ENCODE measurements around the gene EPHA7.

EPHA7 gene

DNA sequence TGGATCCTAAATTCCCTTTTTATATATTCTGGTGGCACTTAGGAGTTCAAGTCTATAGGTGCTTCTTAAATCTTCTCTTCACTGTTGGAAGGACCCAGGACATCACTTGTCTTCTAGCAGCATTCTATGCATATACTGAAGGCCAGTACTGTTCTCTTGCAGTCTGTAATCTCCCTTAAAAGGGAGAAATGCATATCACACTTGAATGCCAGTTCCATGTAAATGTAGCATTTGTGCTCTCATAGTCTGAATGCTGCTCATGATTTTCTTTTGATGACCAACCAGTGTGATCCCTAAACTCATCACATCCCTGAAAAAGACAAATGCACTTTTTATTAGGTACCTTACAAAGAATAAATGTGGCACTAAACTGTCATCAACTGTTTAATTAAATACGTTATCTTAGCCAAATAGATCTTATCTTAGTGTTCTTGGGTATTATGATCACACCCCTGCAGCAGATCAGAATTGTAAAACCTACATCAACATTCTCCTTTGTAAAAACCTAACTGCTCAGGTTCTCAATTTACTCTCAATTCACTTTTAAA lies 176.1 kb downstream of the EPHA7 start:
- DNase-seq (ENCODE audit: low spot score): no peak

DNA sequence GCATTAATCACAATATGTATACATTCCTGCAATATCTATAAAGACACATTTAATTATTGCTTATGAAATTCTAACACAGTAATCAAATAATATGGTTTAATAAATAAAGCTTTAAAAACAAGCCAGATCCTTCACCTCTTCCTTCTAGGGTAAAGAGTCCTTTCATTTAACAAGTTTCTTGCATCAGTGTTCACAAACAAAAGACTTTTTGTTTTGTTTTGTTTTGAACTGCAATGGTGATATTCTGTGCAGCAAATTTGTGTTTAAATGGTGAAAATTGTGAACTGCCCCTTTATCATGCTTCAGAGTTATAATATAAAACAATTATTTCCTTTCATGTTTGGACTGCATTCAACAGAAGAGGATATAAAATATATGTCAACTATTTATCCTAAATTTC lies 177.3 kb downstream of the EPHA7 start:
- DNase-seq (ENCODE audit: low spot score): no peak

GRCh38 chr6:93238632-93239031 lies 180.7 kb downstream of the EPHA7 start:
- DNase-seq (ENCODE audit: low spot score): no peak

GRCh38 chr6:93235775-93236174 lies 183.6 kb downstream of the EPHA7 start:
- no peak for DNase-seq (ENCODE audit: low spot score)

DNA sequence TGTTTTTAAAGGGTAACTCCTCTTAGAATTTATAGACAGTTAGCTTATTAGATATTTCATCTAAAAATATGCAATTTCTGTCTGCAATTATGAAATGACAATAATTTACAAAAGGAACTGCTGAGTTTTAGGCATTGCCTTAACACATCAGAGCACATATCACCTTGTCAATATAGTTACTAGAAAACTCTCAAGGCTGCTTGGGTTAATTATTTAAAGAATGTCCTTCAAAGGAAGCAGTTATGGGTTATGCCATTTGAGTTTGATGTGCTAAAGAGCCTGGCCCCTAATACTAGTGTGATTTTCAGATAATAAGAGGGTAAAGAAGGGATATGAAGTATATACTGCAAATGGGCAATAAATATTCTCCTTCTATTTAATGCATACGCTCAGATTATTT lies 192.5 kb downstream of the EPHA7 start:
- no peak for DNase-seq (ENCODE audit: low spot score)

DNA sequence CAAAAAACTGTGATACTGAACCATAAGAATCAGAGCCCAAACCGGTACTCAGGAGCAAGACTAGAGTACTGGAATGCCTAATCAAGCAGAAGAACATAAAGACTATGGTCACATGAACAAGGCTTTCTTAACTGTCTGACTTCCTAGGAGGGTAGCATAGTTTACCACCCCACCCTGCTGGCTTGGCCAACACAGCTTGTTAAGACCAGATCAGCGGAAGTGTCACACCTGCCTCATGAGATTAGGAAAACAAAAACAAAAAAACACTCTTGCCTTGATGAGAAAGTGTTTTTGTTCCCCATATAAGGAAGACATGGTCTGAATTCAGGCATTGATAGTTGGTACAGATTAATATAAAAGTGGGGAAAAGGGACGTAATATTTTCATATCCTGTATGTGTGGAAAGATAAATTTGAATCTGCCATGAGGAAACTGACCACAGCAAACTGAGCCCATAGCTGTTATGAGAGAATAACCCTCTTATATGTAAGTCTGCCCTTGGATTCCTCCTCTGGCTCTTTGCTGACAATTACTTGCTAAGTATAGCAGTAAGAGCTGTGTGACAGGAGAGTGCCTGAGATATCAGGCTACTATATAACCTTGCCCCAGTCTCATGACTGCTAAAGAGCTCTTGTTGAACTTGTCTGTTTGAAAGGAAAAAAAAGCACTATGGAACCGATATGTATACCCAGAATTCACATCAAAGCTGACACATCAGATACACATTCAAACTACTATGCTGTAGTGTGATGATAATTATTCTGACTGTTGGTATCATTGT lies 197.1 kb downstream of the EPHA7 start:
- DNase-seq (ENCODE audit: low spot score): no peak

DNA sequence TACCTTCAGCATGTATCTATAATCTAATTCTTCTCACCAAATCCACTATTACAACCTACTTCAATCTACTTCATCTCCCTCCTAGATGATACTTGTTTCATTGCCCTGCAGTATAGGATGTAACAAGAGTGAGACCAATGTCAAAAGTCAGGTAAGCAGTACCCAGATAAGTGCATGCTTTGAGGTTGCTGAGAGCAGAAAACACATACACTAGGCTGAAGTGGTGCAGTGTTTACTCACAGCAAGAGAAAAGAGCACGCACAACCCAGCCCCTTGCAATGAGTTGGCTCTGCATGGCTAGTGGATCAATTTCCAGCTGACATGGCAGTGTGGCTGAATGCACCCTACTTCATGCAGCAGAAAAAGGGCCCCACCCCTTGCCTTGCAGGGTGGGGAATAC lies 199.9 kb downstream of the EPHA7 start:
- no peak for DNase-seq (ENCODE audit: low spot score)

DNA sequence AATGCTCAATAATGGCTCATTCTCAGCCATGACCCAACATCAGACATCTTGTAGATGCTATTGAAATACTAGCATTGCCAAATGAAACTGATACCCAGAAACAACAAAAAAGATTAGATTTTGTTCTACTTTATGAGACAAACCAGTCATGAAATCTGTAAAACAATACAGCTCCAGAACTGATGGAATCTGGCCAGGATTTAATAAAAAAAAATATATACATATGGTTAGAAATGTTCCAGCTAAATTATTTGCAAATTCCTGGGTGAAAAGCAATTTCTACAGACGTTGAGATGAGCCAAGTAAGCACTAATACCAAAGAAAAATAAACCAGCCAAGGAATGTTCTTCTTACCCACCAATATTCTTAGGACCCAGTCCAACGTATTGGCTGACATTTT lies 201.3 kb downstream of the EPHA7 start:
- DNase-seq (ENCODE audit: low spot score): no peak

- no peak for DNase-seq (ENCODE audit: low spot score)
Measured at GRCh38 chr6:93213028-93213427, 206.3 kb downstream of the EPHA7 start.

- no peak for DNase-seq (ENCODE audit: low spot score)
Measured at GRCh38 chr6:93210908-93211307, 208.5 kb downstream of the EPHA7 start.

DNA sequence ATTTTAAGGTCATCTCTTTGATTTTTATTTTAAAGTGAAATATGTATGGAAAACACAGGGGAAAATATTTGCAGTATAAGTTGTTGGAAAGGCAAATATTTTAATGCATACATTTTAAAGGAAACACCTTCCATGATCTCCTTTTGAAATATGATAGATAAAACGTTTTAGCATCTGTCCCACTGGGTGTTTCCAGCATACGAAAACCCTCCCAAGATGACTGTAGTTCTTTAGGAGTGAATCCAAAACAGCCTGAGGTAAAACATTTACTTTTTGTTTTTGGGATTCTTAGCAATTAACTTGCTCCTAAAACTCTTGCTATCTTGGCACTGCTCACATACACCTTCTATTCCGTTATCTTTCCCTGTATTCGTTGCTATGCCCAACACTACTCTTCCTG lies 210.0 kb downstream of the EPHA7 start:
- no peak for DNase-seq (ENCODE audit: low spot score)

GRCh38 chr6:93196406-93196970 lies 222.9 kb downstream of the EPHA7 start:
- DNase-seq (ENCODE audit: low spot score): no peak

DNA sequence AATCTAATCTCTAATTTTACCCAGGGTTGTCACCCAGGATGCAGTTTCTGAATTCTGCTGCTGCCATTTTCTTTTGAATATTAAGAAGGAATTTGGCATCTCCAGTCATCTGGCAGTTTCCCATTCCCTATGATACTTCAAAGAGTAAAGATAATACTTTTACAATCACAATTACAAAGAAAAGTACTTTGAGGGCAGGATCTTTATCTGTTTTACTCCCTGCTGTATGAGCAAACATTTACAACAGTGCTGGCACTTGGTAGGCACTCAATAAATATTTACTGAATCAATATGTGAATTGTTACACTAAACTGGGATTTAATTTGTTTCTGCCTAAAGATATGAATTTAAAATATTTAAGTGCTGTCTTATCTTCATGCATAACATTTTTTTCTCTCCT lies 224.9 kb downstream of the EPHA7 start:
- DNase-seq (ENCODE audit: low spot score): no peak

DNA sequence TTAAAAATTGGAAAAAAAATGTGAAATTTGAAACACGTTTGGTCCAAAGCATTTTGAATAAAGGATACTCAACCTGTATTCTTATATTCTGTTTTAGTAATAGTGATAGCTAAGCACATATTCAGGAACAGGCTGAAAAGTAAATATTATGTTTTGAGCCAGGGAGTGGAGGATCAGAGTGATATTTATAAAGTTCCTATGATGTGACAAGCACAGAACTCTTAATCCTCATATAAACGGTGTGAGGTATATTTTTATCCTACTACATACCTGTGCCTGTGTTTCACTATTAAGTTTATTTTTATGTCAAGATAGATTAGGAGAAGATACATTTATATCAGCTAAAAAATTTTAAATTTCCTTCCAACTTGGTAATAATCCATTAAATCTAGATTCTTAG lies 225.5 kb downstream of the EPHA7 start:
- DNase-seq (ENCODE audit: low spot score): no peak

Data from CD4-positive, alpha-beta T cell treated with Interleukin-2 at 100 ng/mL for 4 hours (primary cell).